Activated CD4-positive, alpha-beta T cell treated with anti-CD3 and anti-CD28 coated beads, Interleukin-2, Interleukin-4, amounts not matched to agents 100 ng/mL and 50 ng/mL, durations not matched to agents 16 hours and 8 hours (primary cell): ENCODE data around the gene SLC49A4.
"Not testable (repeated sequence)": the region's sequence is repeated elsewhere in the genome, so short reads cannot be mapped to it uniquely, and the experiment has no call there.

Source experiments
- DNase-seq: peaks from one replicate; pipeline ENCODE4 v3.0.0-alpha.2; 2020; ENCODE audit warnings: low spot score

The SLC49A4 gene, protein sequence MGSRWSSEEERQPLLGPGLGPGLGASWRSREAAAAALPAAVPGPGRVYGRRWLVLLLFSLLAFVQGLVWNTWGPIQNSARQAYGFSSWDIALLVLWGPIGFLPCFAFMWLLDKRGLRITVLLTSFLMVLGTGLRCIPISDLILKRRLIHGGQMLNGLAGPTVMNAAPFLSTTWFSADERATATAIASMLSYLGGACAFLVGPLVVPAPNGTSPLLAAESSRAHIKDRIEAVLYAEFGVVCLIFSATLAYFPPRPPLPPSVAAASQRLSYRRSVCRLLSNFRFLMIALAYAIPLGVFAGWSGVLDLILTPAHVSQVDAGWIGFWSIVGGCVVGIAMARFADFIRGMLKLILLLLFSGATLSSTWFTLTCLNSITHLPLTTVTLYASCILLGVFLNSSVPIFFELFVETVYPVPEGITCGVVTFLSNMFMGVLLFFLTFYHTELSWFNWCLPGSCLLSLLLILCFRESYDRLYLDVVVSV

DNA sequence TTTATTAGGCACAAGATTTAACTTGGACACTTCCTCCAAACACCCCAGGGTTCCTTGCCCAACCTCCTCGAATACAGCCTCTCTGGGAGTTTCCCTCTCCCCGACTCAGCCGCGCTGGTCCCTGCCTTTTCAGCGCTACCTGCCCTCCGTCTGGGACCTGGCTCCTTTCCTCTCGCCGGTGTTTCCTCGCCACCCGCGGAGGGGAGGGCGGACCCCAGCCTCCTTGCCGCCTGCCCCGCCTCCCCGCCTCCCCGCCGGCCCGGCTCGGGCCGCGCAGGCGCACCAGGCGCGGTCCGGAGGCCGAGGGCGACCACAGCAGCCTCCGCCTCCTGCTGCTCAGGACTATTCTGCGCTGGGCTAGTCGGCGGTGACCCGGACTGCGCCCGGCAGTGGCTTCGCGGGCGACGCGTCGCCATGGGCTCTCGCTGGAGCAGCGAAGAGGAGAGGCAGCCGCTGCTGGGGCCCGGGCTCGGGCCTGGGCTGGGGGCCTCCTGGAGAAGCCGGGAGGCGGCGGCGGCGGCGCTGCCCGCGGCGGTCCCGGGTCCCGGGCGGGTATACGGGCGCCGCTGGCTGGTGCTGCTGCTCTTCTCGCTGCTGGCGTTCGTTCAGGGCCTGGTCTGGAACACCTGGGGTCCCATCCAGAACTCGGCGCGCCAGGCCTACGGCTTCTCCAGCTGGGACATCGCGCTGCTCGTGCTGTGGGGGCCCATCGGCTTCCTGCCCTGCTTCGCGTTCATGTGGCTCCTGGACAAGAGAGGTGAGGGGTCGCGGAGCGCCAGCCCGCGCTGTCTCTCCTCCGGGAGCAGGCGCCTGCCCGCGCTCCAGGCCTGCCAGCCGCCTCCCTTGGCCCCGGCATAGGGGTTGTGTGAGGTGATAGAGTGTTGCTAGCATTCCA is at the start of gene SLC49A4:
TSS of gene SLC49A4 (plus strand) at position 291 of the 895 bp plus-strand sequence. CDS start at position 415, 124 bp downstream.
- peak; percentile 59 for DNase-seq

DNA sequence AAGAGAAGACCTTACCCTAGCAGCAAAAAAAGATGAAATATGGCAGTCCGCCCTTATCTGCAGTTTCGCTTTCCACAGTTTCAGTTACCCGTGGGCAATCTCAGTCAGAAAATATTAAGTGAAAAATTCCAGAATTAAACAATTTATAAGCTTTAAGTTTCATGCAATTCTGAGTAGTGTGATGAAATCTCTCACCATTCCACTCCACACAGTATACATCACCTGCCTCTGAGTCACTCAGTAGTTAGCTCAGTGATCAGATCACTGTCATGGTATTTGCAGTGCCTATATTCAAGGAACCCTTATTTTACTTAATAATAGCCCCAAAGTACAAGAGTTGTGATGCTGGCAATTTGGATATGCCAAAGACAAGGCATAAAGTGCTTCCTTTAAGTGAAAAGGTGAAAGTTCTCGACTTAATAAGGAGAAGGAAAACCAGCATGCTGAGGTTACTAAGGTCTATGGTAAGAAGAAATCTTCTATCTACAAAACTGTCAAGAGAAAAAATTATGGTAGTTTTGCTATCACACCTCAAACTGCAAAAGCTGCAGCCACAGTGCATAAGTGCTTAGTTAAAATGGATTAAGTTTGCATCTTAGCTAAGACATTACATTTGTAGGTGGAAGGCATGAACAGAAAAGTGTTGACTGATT is 49.4 kb upstream of the SLC49A4 start:
- DNase-seq, result no peak

- not testable (repeated sequence) for DNase-seq
Measured at GRCh38 chr3:122747295-122747694, 47.6 kb upstream of the SLC49A4 start.

DNA sequence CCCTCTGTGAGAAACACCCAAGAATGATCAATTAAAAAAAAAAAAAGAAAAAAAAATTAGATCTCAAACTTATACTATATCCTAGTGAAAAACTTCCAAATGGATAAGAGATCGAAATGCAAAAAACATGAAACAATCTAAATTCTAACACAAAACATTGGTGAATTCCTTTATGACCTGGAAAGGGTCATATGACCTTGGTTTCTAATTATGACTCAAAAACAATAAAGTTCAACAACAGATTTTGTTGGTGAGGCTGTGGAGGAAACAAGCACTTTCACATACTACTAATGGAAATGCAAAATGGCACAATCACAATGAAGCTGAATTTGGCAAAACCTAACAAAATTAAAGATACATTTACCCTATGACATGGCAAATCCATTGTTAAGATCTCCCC is 46.5 kb upstream of the SLC49A4 start:
- no peak for DNase-seq

- peak; percentile 55 for DNase-seq
Measured at GRCh38 chr3:122754929-122755328, 39.9 kb upstream of the SLC49A4 start.

DNA sequence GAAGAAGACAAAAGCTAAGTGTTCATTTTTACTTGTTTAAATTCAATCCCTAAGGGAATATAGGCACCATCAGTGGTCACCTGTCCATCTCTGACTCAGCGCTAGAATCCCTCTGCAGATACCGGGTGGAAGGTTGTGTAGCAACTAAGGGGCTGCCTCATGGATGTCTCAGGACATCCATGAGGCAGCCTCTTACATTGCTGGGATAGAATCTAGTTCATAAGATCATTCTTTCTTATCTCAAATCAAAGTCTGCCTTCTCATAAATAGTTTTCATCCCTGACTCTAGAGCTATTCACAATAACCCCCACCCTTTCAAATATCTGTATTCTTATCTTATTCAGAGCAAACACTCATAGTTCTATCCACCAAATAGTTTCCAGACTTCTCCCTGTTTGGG is 39.4 kb upstream of the SLC49A4 start:
- no peak for DNase-seq

- DNase-seq, result no peak
Measured at GRCh38 chr3:122758877-122759560, 35.9 kb upstream of the SLC49A4 start.

GRCh38 chr3:122760453-122761271 is 34.2 kb upstream of the SLC49A4 start:
- no peak for DNase-seq

GRCh38 chr3:122766430-122766829 is 28.4 kb upstream of the SLC49A4 start:
- DNase-seq, result no peak

GRCh38 chr3:122767540-122768372 is 27.1 kb upstream of the SLC49A4 start:
- DNase-seq, result no peak

- DNase-seq, result no peak
Measured at GRCh38 chr3:122770521-122771202, 24.2 kb upstream of the SLC49A4 start.

DNA sequence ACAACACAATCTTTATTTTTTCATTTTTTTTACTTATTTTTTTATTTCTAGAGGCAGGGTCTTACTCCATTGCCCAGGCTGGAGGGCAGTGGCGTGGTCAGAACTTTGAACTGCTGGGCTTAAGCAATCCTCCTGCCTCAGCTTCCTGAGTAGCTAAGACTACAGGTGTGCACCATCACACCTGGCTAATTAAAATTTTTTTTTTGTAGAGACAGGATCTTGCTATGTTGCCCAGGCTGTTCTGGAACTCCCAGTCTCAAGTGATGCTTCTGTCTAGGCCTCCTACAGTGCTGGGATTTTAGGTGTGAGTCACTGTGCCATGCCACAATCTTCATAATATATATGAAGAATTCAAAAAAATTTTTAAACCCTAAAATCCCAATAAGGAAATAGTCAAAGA is 22.0 kb upstream of the SLC49A4 start:
- DNase-seq, result no peak

DNA sequence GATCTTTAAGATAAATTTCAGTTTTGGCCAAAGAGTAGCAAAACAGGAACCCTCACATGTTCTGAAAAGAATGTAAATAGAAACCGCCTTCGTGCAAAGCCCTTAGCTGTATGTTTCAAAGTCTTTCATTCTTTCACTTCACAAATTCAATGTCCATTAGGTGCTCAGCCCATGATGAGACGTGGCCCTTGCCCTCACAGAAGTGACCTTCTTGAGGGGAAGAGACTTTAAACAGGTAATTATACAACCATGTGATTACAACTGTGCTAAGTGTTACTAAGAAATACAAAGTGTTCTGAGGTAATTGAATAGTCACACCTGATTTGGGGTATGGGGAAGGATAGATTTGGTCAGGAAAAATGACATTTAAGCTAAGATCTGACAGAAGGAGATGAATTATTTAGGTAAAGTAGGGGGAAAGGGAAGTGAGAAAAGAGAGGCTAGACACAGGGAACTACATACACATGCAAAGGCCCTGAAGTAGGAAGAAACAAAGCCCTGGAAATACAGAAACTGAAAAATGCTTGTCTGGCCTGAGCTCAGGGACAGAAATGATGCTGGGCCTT is 20.8 kb upstream of the SLC49A4 start:
- no peak for DNase-seq

GRCh38 chr3:122774564-122774963 is 20.3 kb upstream of the SLC49A4 start:
- DNase-seq, result no peak

DNA sequence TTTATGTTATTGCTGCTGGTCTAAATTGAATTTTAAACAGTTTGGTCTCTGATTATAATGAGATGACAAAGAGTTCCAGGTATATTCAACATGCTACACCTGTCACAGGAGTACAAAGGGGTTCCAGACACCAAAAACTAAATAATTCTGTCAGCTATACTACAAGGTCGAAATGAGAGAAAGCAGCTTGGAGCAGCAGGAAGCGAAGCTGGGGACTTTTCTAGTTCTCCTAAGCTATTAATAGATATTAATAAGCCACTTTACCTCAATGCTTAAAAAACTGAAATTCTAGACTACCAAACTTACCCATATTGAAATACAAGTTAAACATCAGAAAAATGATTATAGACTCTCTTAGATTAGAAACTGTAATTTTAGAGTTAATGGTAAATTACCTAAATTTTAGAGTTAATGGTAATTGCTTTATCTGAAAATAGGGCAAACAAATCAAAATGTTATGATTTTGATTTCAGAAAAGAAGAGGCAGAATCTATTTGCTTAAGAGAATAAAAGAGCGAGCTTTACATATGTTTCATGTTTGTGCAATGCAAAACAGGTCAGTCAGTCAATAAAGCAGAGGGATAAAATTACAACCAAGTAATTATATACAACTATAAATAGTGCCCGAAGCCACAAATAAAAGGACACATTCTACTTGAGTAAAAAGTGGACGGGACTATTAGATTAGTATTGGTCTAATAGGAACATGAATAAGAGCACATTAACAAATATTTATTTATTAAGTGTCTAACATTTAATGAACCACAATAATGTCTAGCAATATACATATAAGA is 18.0 kb upstream of the SLC49A4 start:
- no peak for DNase-seq

GRCh38 chr3:122777563-122777962 is 17.3 kb upstream of the SLC49A4 start:
- no peak for DNase-seq

DNA sequence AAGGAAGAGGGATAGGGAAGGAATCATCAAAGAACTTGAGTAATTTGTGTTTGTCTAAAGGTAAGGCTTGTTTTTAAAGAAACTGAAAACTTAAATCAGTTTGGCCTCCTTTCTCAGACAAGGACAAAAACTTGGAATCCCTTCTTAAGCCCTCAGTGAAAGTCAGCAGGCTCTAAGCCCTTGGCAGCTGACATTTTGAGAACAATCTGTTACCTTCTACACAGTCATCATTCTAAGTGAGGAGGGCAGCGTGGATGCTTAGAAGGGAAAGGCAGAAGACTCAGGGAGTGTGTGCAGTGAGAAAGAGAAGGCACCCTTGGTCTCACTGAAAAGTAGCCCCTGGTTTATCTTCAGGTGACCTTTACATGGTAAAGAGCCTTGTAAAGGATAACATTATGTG is 12.1 kb upstream of the SLC49A4 start:
- no peak for DNase-seq

- DNase-seq, result no peak
Measured at GRCh38 chr3:122784436-122784835, 10.4 kb upstream of the SLC49A4 start.
